ENCODE results near the gene PRRX1. TPM values are rescaled to one million over a fixed set of nuclear protein-coding genes. Genes with fewer than 3 reads are reported as not detected.

PRRX1 gene
- total and polyA plus RNA-seq, 2 of the 13 experiments (the other 11 are each of a cell fraction or from before 2014, with no cell fraction given): not detected

DNA sequence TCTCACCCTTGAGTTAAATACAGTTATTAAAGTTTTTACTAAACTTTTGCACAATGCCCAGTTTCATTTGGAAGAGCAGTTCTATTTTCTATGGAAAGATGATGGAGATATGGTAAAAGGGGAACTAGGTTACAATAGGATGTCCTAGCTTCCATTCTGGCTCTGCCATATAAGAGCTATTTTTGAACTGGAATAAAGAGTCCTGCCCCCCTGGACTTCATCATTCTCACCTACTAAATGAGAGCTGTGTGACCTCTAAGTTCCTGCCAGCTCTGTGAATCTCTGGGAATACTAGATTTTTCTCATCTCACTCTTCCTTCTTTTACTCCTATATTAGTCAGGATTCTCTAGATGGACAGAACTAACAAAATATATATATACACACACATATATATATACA, 106.3 kb downstream of the PRRX1 start:
- Histone ChIP-seq H4K20me1 (ENCODE audit: insufficient read depth, low read length) (no peaks in the 10 kb centered on the region), H2AFZ (ENCODE audit: low read length) (no peak overlapping the region), H3K9ac (ENCODE audit: insufficient read depth, low read depth, low read length) (no peak overlapping the region), H3K4me3 (replicated peaks in 1 of 3; ENCODE audit: insufficient read depth in 1 of 3, low read depth in 2 of 3, low read length in 3 of 3) (no peak overlapping the region), H3K4me2 (ENCODE audit: low read depth, low read length) (no peak overlapping the region), H3K27ac (ENCODE audit: extremely low read length, insufficient read depth, low read length) (no peak overlapping the region), H3K9me3 (ENCODE audit: low read length) (no peaks in the 10 kb centered on the region), H3K27me3 (ENCODE audit: control insufficient read depth in 1 of 2, insufficient read depth in 2 of 2, low read length in 2 of 2) (no peaks in the 10 kb centered on the region), H3K36me3 (replicated peaks in 1 of 2; ENCODE audit: control insufficient read depth in 1 of 2, insufficient read depth in 2 of 2, low read length in 2 of 2) (no peaks in the 10 kb centered on the region), H3K79me2 (ENCODE audit: insufficient read depth, low read length) (no peaks in the 10 kb centered on the region), H3K4me1 (ENCODE audit: insufficient read depth, low read length) (no peaks in the 10 kb centered on the region)
- DNase-seq (ENCODE audit: low spot score): no peak
- ATAC-seq: no peak
- in situ Hi-C loops (cut with HindIII; ENCODE audit: extremely low pct_ligation_motif_present, low pct_unique_long_range_greater_than_20kb) (no loop called here), intact Hi-C loops (cut with micrococcal nuclease; ENCODE audit: unreplicated experiment) (no loop called here)
- BruUV-seq (replicated peaks): no TSS peak
- CTCF ChIA-PET (ENCODE audit: low intra/inter-chr PET ratio, low total read pairs): no interaction called here
- FAIRE-seq: no peak
- POLR2A ChIA-PET: no interaction called here
- TF ChIP-seq, protein P1, sequence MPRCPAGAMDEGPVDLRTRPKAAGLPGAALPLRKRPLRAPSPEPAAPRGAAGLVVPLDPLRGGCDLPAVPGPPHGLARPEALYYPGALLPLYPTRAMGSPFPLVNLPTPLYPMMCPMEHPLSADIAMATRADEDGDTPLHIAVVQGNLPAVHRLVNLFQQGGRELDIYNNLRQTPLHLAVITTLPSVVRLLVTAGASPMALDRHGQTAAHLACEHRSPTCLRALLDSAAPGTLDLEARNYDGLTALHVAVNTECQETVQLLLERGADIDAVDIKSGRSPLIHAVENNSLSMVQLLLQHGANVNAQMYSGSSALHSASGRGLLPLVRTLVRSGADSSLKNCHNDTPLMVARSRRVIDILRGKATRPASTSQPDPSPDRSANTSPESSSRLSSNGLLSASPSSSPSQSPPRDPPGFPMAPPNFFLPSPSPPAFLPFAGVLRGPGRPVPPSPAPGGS (CRISPR knock-in tag; IDR thresholded peaks at IDR 0.05): no peak
- TF ChIP-seq, protein P2, sequence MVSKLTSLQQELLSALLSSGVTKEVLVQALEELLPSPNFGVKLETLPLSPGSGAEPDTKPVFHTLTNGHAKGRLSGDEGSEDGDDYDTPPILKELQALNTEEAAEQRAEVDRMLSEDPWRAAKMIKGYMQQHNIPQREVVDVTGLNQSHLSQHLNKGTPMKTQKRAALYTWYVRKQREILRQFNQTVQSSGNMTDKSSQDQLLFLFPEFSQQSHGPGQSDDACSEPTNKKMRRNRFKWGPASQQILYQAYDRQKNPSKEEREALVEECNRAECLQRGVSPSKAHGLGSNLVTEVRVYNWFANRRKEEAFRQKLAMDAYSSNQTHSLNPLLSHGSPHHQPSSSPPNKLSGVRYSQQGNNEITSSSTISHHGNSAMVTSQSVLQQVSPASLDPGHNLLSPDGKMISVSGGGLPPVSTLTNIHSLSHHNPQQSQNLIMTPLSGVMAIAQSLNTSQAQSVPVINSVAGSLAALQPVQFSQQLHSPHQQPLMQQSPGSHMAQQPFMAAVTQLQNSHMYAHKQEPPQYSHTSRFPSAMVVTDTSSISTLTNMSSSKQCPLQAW (CRISPR knock-in tag; IDR thresholded peaks at IDR 0.05): no peak
- TF ChIP-seq ZNF747 (CRISPR knock-in tag; IDR thresholded peaks at IDR 0.05; ENCODE audit: borderline replicate concordance) (no peak), ZFP62 (CRISPR knock-in tag; IDR thresholded peaks at IDR 0.05) (no peak), ZBTB42 (CRISPR knock-in tag; IDR thresholded peaks at IDR 0.05) (no peak), ZNF652 (CRISPR knock-in tag; IDR thresholded peaks at IDR 0.05; ENCODE audit: borderline replicate concordance, low read depth) (no peak), ZKSCAN8 (CRISPR knock-in tag; IDR thresholded peaks at IDR 0.05; ENCODE audit: borderline replicate concordance) (no peak), TARDBP (CRISPR knock-in tag; IDR thresholded peaks at IDR 0.05) (no peak), PTBP1 (IDR thresholded peaks at IDR 0.05; ENCODE audit: low read depth, low read length, poor library complexity, severe bottlenecking) (no peak), ZNF713 (CRISPR knock-in tag; IDR thresholded peaks at IDR 0.05) (no peak), SIX1 (CRISPR knock-in tag; IDR thresholded peaks at IDR 0.05; ENCODE audit: borderline replicate concordance) (no peak), TAF15 (IDR thresholded peaks at IDR 0.05; ENCODE audit: low read depth, low read length, poor library complexity, severe bottlenecking) (no peak), PHF21A (CRISPR knock-in tag; IDR thresholded peaks at IDR 0.05) (no peak), FOXJ3 (CRISPR knock-in tag; IDR thresholded peaks at IDR 0.05; ENCODE audit: borderline replicate concordance) (no peak), MTF1 (CRISPR knock-in tag; IDR thresholded peaks at IDR 0.05) (no peak)
- TF ChIP-seq, protein P3, sequence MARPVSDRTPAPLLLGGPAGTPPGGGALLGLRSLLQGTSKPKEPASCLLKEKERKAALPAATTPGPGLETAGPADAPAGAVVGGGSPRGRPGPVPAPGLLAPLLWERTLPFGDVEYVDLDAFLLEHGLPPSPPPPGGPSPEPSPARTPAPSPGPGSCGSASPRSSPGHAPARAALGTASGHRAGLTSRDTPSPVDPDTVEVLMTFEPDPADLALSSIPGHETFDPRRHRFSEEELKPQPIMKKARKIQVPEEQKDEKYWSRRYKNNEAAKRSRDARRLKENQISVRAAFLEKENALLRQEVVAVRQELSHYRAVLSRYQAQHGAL (CRISPR knock-in tag; IDR thresholded peaks at IDR 0.05; ENCODE audit: not compliant biosample characterization): no peak
- TF ChIP-seq, protein P4, sequence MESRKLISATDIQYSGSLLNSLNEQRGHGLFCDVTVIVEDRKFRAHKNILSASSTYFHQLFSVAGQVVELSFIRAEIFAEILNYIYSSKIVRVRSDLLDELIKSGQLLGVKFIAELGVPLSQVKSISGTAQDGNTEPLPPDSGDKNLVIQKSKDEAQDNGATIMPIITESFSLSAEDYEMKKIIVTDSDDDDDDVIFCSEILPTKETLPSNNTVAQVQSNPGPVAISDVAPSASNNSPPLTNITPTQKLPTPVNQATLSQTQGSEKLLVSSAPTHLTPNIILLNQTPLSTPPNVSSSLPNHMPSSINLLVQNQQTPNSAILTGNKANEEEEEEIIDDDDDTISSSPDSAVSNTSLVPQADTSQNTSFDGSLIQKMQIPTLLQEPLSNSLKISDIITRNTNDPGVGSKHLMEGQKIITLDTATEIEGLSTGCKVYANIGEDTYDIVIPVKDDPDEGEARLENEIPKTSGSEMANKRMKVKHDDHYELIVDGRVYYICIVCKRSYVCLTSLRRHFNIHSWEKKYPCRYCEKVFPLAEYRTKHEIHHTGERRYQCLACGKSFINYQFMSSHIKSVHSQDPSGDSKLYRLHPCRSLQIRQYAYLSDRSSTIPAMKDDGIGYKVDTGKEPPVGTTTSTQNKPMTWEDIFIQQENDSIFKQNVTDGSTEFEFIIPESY (CRISPR knock-in tag; IDR thresholded peaks at IDR 0.05): no peak
- TF ChIP-seq, protein P5, sequence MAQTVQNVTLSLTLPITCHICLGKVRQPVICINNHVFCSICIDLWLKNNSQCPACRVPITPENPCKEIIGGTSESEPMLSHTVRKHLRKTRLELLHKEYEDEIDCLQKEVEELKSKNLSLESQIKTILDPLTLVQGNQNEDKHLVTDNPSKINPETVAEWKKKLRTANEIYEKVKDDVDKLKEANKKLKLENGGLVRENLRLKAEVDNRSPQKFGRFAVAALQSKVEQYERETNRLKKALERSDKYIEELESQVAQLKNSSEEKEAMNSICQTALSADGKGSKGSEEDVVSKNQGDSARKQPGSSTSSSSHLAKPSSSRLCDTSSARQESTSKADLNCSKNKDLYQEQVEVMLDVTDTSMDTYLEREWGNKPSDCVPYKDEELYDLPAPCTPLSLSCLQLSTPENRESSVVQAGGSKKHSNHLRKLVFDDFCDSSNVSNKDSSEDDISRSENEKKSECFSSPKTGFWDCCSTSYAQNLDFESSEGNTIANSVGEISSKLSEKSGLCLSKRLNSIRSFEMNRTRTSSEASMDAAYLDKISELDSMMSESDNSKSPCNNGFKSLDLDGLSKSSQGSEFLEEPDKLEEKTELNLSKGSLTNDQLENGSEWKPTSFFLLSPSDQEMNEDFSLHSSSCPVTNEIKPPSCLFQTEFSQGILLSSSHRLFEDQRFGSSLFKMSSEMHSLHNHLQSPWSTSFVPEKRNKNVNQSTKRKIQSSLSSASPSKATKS (CRISPR knock-in tag; IDR thresholded peaks at IDR 0.05): no peak

Data from HepG2 (cell line).